ENCODE results near the gene MORN1.

- TF ChIP-seq CTCF (IDR thresholded peaks at IDR 0.05) (no peak), POLR2AphosphoS5 (IDR thresholded peaks at IDR 0.05) (no peak)
Observed at GRCh38 chr1:2289607-2290006, 101.7 kb downstream of the MORN1 start.

Data from esophagus muscularis mucosa (tissue), 3 donors.